GM23248 (cell line): ENCODE data around the gene ITPRIP. TPM values are rescaled to one million over a fixed set of nuclear protein-coding genes. Genes with fewer than 3 reads are reported as not detected.
A peak's percentile ranks its signal among the peaks of the same experiment; 100 is the strongest.

Source experiments
- DNase-seq: peaks from one replicate; pipeline ENCODE4 v3.0.0-alpha.2; 2015
- H2AFZ ChIP-seq: fragments of 200-600 bp; sonication (generic); 2 replicates; pipeline ENCODE4 v1.6.1; 2016; ENCODE audit warnings: antibody characterized with exemption
- H3F3A ChIP-seq: fragments of 200-600 bp; sonication (generic); 2 replicates; pipeline ENCODE4 v1.6.1; 2016; ENCODE audit warnings: mild to moderate bottlenecking, antibody characterized with exemption, mixed run types; ENCODE audit not compliant: insufficient read depth
- H3K27ac ChIP-seq: fragments of 200-600 bp; sonication (generic); 2 replicates; pipeline ENCODE4 v1.5.1; 2016; ENCODE audit warnings: mild to moderate bottlenecking
- H3K27me3 ChIP-seq: fragments of 200-600 bp; sonication (generic); replicated peaks from 2 replicates; pipeline ENCODE4 v1.6.1; 2016; ENCODE audit warnings: mild to moderate bottlenecking; ENCODE audit not compliant: insufficient read depth
- H3K36me3 ChIP-seq: fragments of 200-600 bp; sonication (generic); 2 replicates; pipeline ENCODE4 v1.6.1; 2016; ENCODE audit warnings: low read depth, mild to moderate bottlenecking
- H3K4me1 ChIP-seq: fragments of 200-600 bp; sonication (generic); 2 replicates; pipeline ENCODE4 v1.6.1; 2016; ENCODE audit warnings: mild to moderate bottlenecking; ENCODE audit not compliant: insufficient read depth
- H3K4me2 ChIP-seq: fragments of 200-600 bp; sonication (generic); one replicate; pipeline ENCODE4 v1.6.1; 2016; ENCODE audit warnings: mild to moderate bottlenecking; ENCODE audit not compliant: unreplicated experiment
- H3K4me3 ChIP-seq: fragments of 200-600 bp; sonication (generic); 2 replicates; pipeline ENCODE4 v1.5.1; 2016; ENCODE audit warnings: mild to moderate bottlenecking
- H3K79me2 ChIP-seq: fragments of 200-600 bp; sonication (generic); 2 replicates; pipeline ENCODE4 v1.6.1; 2016; ENCODE audit warnings: mild to moderate bottlenecking; ENCODE audit not compliant: insufficient read depth
- H3K9ac ChIP-seq: fragments of 200-600 bp; sonication (generic); 2 replicates; pipeline ENCODE4 v1.6.1; 2016; ENCODE audit warnings: mild to moderate bottlenecking
- H3K9me2 ChIP-seq: fragments of 200-600 bp; sonication (generic); 2 replicates; pipeline ENCODE4 v1.6.1; 2016; ENCODE audit warnings: mixed run types, mild to moderate bottlenecking, moderate library complexity; ENCODE audit not compliant: insufficient read depth
- H3K9me3 ChIP-seq: fragments of 200-600 bp; sonication (generic); one replicate; pipeline ENCODE4 v1.6.1; 2017; ENCODE audit warnings: low read depth
- H4K20me1 ChIP-seq: fragments of 200-600 bp; sonication (generic); 2 replicates; pipeline ENCODE4 v1.6.0; 2016; ENCODE audit not compliant: insufficient read depth
- EZH2 ChIP-seq: fragments of 200-600 bp; sonication (generic); IDR thresholded peaks from 2 replicates; pipeline ENCODE4 v1.6.1; 2018; ENCODE audit warnings: antibody characterized with exemption, mild to moderate bottlenecking; ENCODE audit not compliant: insufficient read depth, poor library complexity, severe bottlenecking
- EZH2phosphoT487 ChIP-seq: fragments of 200-600 bp; sonication (generic); IDR thresholded peaks from 2 replicates; pipeline ENCODE4 v1.6.1; 2018; ENCODE audit warnings: antibody characterized with exemption, moderate library complexity, mild to moderate bottlenecking, low read depth; ENCODE audit not compliant: insufficient read depth
- WGBS, 2 experiments: methylation state at CpG; one replicate each; pipeline ENCODE4 v1.1.6; 2015 to 2017; ENCODE audit warnings: low lambda C conversion rate in 2 of 2, low coverage in 1 of 2; ENCODE audit errors: missing lambda C conversion rate in 2 of 2; 5-methylcytosine and 5-hydroxymethylcytosine counted together
- in situ Hi-C: fragments of 300-500 bp; cut with MboI; formaldehyde crosslinking; loops from 2 replicates; pipeline ENCODE4 v1.15.0; 2020
- polyA plus RNA-seq: library from polyadenylated mRNA; unstranded; fragments of >200 nt; fragmentation: Nextera tagmentation; extraction: Ambion mirVana; gene quantifications from 2 replicates; pipeline ENCODE4 v1.2.1, GENCODE V29; 2016
- total RNA-seq: library from RNA; depleted of rRNA; stranded (reverse); fragments of >200 nt; shearing (Covaris generic); gene quantifications from 2 replicates; pipeline ENCODE4 v1.2.3, GENCODE V29; 2014

ITPRIP gene
- total and polyA plus RNA-seq, 2 experiments from 2014 or later, result 9.6 to 24.7 TPM

DNA sequence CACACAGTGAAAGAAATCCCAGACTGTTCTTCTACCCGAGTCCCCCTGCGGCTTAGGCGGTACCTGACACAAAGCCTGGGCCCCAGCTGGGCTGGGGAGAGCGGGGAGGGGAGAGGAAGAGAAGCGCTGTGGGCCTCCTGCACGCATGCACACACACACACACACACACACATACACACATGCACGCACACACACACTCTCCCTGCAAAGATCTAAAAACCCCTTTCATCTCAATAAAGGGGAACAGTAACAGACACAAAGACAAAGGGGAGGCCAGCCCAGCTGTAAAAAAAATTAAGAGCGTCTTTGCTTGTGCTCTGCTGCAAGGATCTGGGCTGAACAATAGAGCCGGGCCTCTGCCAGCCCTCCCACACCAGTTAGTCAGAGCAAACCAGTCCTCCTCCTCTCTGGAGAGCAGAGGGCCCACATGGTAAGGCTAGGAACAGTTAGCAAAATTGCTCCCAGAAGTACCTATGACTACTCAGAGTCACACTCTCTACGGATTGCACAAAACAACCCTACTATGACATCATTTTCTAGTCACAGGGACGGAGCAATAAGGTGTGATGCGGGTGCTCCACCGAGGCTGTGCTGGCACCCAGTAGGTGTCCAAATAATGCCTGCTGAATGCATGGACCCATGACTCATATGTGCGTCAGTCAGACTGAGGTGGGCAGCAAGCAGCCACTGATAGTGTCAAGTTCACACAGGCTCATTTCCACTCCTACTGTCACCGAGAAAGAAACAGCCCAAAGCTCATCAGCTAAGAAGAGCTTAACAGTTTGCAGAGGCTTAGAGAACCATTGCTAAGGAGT lies 9.2 kb downstream of the ITPRIP start:
- H3K9ac ChIP-seq, result peak overlapping the region; percentile 99
- peaks cover 74% of the 10 kb centered on the region for H3K79me2 ChIP-seq
- TF ChIP-seq EZH2phosphoT487 (no peak), EZH2 (no peak)
- no peaks in the 10 kb centered on the region for H3K9me3 ChIP-seq
- peak overlapping the region; percentile 66 for H3K4me3 ChIP-seq
- no peaks in the 10 kb centered on the region for H3K36me3 ChIP-seq
- 4 to 5% methylated on average over 12 to 15 of the region's 15 CpGs for WGBS, 2 experiments
- no peaks in the 10 kb centered on the region for H3K9me2 ChIP-seq
- DNase-seq, result peak; percentile 98
- H3F3A ChIP-seq, result peaks cover 60% of the 10 kb centered on the region
- H3K4me2 ChIP-seq, result peak overlapping the region; percentile 95
- no peaks in the 10 kb centered on the region for H3K27me3 ChIP-seq
- H3K4me1 ChIP-seq, result peaks cover 64% of the 10 kb centered on the region
- in situ Hi-C loops, result no loop called here
- H3K27ac ChIP-seq, result peak overlapping the region; percentile 100
- H2AFZ ChIP-seq, result no peak overlapping the region
- H4K20me1 ChIP-seq, result no peaks in the 10 kb centered on the region

DNA sequence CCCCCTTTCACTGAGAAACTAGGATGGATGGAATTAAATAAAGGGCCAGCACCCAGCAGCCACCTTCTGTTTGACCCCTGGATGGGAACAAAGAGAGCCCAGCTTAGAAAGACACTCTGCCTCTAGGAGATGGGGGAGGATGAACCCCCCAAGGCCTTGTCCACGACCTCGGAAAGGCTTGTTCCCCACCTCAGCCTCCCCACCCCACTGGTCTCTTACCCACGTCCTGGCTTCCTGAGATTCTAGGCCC lies 9.7 kb downstream of the ITPRIP start:
- in situ Hi-C loops, result no loop called here
- no peaks in the 10 kb centered on the region for H3K9me3 ChIP-seq
- H3F3A ChIP-seq, result peaks cover 60% of the 10 kb centered on the region
- H3K27ac ChIP-seq, result peak overlapping the region; percentile 100
- no peak for TF ChIP-seq EZH2
- TF ChIP-seq EZH2phosphoT487, result no peak
- H3K4me1 ChIP-seq, result peaks cover 64% of the 10 kb centered on the region
- H4K20me1 ChIP-seq, result no peaks in the 10 kb centered on the region
- H3K9me2 ChIP-seq, result no peaks in the 10 kb centered on the region
- H3K27me3 ChIP-seq, result no peaks in the 10 kb centered on the region
- 23 to 35% methylated on average over 3 of the region's 3 CpGs for WGBS, 2 experiments
- no peaks in the 10 kb centered on the region for H3K36me3 ChIP-seq
- peak overlapping the region; percentile 95 for H3K4me2 ChIP-seq
- peak overlapping the region; percentile 99 for H3K9ac ChIP-seq
- no peak overlapping the region for H2AFZ ChIP-seq
- H3K79me2 ChIP-seq, result peaks cover 74% of the 10 kb centered on the region
- peak overlapping the region; percentile 66 for H3K4me3 ChIP-seq
- DNase-seq, result no peak

DNA sequence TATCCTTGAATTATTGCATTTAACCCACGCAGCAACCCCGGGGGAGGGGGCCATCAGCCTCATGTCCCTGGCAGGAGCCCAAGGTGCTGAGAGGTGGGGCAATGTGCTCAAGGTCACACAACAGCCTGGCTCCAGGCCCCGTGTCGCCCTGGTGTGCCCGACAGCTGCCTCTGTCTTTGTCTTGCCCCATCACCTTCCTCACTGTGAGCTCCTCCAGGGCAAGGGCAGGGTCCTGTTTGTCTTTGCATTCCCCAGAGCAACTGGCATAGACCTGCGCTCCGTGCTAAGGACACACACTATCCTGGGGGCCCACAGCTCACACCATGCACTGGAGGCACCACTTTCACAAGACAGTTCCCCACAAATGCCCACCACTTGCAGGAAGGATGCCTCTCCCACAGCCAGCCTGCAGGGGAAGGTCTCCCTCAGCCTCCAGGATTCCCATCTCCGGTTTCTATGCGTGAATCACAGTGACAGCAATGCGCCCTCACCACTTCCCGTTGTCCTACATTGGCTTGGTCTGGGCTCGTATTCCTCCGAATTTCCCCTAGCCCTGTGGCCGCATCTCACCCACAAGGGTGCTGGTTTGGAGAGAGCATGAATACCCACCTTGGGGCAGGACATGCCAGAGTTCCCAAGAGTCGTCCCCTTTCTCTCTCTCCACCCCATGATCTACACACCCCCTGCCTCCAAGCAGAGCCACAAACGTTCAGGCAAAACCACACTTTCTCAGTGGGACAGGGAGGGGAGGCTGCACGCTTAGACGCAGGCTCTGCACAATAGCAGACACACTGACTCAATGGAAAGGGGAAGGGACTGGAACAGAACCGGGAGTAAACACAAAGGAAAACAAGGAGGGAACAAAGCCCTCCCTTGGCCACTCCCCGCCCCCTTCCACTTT lies 10.3 kb downstream of the ITPRIP start:
- no peaks in the 10 kb centered on the region for H3K9me3 ChIP-seq
- H2AFZ ChIP-seq, result no peak overlapping the region
- no peaks in the 10 kb centered on the region for H3K9me2 ChIP-seq
- no peaks in the 10 kb centered on the region for H3K27me3 ChIP-seq
- no peak for TF ChIP-seq EZH2phosphoT487
- TF ChIP-seq EZH2, result no peak
- DNase-seq, result peak; percentile 93
- H3K9ac ChIP-seq, result peak overlapping the region; percentile 99
- H3K4me3 ChIP-seq, result peak overlapping the region; percentile 66
- H3K36me3 ChIP-seq, result no peaks in the 10 kb centered on the region
- H4K20me1 ChIP-seq, result no peaks in the 10 kb centered on the region
- peaks cover 59% of the 10 kb centered on the region for H3F3A ChIP-seq
- peaks cover 61% of the 10 kb centered on the region for H3K4me1 ChIP-seq
- H3K4me2 ChIP-seq, result peak overlapping the region; percentile 95
- peaks cover 74% of the 10 kb centered on the region for H3K79me2 ChIP-seq
- peak overlapping the region; percentile 100 for H3K27ac ChIP-seq
- in situ Hi-C loops, result no loop called here
- WGBS, 2 experiments, result 27 to 31% methylated on average over 20 of the region's 20 CpGs

DNA sequence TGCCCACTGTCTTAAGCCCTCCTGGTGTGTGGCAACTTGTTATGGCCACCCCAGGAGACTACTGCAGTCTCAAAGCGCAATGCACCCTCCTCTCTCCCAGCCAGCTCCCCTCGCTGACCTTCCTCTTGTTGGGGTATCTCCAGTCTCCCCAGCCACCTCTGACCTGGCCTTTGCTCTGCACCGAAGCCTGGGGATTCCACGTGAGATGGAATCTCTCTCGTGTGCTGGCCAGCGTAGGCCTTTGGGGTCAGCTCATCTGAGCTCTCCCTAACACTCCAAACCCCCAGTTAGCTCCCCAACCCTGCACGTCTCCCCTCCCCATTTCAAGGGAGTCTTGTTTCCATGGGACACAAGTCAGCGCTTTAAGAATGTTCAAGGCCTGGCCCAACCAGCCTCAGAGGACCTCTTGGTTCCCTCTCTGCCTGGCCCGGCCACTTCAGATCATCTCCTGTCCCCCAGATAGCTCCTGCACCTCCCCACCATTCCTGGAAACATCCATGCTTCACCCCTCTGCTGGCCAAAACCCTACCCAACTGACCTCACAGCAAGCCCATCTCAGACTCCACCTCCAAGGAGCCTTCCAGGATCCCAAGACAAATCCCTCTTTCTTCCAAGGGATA lies 11.2 kb downstream of the ITPRIP start:
- Histone ChIP-seq H3K27me3 (no peaks in the 10 kb centered on the region), H3K36me3 (no peaks in the 10 kb centered on the region), H3K79me2 (peaks cover 74% of the 10 kb centered on the region), H3K27ac (peak overlapping the region; percentile 100), H4K20me1 (no peaks in the 10 kb centered on the region), H3K4me1 (peaks cover 53% of the 10 kb centered on the region), H3K9me3 (no peaks in the 10 kb centered on the region), H3K4me2 (peak overlapping the region; percentile 95), H3F3A (peaks cover 53% of the 10 kb centered on the region), H3K4me3 (no peak overlapping the region; the same call in 1 of the 2 replicates), H3K9me2 (no peaks in the 10 kb centered on the region), H3K9ac (peak overlapping the region; percentile 99), H2AFZ (no peak overlapping the region)
- in situ Hi-C loops, result no loop called here
- 89 to 93% methylated on average over 9 of the region's 9 CpGs for WGBS, 2 experiments
- TF ChIP-seq EZH2 (no peak), EZH2phosphoT487 (no peak)
- no peak for DNase-seq
